C4-2B (cell line): ENCODE measurements around the gene KRT76.

Source experiments
- ZFX ChIP-seq: fragments of 450-650 bp; IDR thresholded peaks from 2 replicates; pipeline ENCODE4 v1.6.1; 2017
- TF ChIP-seq, protein P1 (sequence below): fragments of 450-650 bp; conservative IDR thresholded peaks from 2 replicates; pipeline ENCODE4 v1.5.1; 2017; ENCODE audit warnings: mild to moderate bottlenecking

GRCh38 chr12:52742196-52742580, 35.0 kb downstream of the KRT76 start:
- TF ChIP-seq, protein P1, sequence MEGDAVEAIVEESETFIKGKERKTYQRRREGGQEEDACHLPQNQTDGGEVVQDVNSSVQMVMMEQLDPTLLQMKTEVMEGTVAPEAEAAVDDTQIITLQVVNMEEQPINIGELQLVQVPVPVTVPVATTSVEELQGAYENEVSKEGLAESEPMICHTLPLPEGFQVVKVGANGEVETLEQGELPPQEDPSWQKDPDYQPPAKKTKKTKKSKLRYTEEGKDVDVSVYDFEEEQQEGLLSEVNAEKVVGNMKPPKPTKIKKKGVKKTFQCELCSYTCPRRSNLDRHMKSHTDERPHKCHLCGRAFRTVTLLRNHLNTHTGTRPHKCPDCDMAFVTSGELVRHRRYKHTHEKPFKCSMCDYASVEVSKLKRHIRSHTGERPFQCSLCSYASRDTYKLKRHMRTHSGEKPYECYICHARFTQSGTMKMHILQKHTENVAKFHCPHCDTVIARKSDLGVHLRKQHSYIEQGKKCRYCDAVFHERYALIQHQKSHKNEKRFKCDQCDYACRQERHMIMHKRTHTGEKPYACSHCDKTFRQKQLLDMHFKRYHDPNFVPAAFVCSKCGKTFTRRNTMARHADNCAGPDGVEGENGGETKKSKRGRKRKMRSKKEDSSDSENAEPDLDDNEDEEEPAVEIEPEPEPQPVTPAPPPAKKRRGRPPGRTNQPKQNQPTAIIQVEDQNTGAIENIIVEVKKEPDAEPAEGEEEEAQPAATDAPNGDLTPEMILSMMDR, result no peak
- TF ChIP-seq ZFX, result no peak
